K562 (cell line): ENCODE data around the gene MT4. TPM values are rescaled to one million over a fixed set of nuclear protein-coding genes. Genes with fewer than 3 reads are reported as not detected.

Experiments
- ATAC-seq: fragments of 200-7000 bp; cut with Tn5 transposase; 3 replicates; pipeline ENCODE4 v1.9.1; 2020; ENCODE audit warnings: moderate library complexity
- BruUV-seq: library from RNA; stranded (reverse); fragments of 400-500 nt; replicated peaks from 2 replicates; lab custom pipeline; 2021; lab: Mats Ljungman, UMichigan
- CTCF ChIA-PET: fragments of 300-600 bp; formaldehyde crosslinking; extraction: SDS; loops from one replicate; lab custom pipeline; 2021; ENCODE audit warnings: low intra/inter-chr PET ratio; lab: Yijun Ruan, JAX
- POLR2A ChIA-PET: fragments of 300-600, 350-650 bp; sonication (Branson Sonifier 250); formaldehyde crosslinking; extraction: SDS; loops from one replicate; lab custom pipeline; 2021; ENCODE audit warnings: antibody characterized with exemption, inconsistent platforms; lab: Yijun Ruan, JAX
- DNase-seq, 4 experiments: peaks; one replicate each; pipeline versions ENCODE4 v3.0.0 to v3.0.0-alpha.2; 2011 to 2018; ENCODE audit warnings: low spot score in 3 of 4, mixed read lengths in 3 of 4; ENCODE audit errors: extremely low read depth in 1 of 4
- FAIRE-seq: peaks from 2 replicates; lab custom pipeline; 2011; peaks lifted over from hg19 to GRCh38; lab: Jason Lieb, UNC
- H2AFZ ChIP-seq: 2 replicates; pipeline ENCODE4 v1.6.0; 2011; ENCODE audit warnings: low read depth, low read length, control low read depth, inconsistent platforms
- H3K27ac ChIP-seq: fragments of 200-600 bp; 3 replicates; pipeline ENCODE4 v1.8.0; 2011; ENCODE audit warnings: low read depth, mild to moderate bottlenecking, control low read depth, inconsistent platforms, low read length, moderate library complexity, mixed read lengths; ENCODE audit errors: extremely low read depth
- H3K27me3 ChIP-seq, 2 experiments: fragments of 300-600 bp in 1 of 2; 2 replicates in 1 of 2; 3 replicates in 1 of 2; pipeline versions ENCODE4 v1.6.0 to v1.8.0; 2011; ENCODE audit warnings: inconsistent platforms in 2 of 2, low read length in 2 of 2, mild to moderate bottlenecking in 1 of 2, mixed read lengths in 1 of 2, moderate library complexity in 1 of 2; ENCODE audit not compliant: control insufficient read depth in 2 of 2, insufficient read depth in 2 of 2
- H3K36me3 ChIP-seq: fragments of 300-600 bp; 3 replicates; pipeline ENCODE4 v1.8.0; 2011; ENCODE audit warnings: mild to moderate bottlenecking, low read length, inconsistent platforms; ENCODE audit not compliant: control insufficient read depth, insufficient read depth
- H3K4me1 ChIP-seq, 2 experiments: fragments of 200-600 bp in 1 of 2; replicated peaks in 1 of 2; 2 replicates in 1 of 2; 3 replicates in 1 of 2; pipeline versions ENCODE4 v1.5.1 to v1.8.0; 2011; ENCODE audit warnings: inconsistent platforms in 2 of 2, low read length in 2 of 2, mild to moderate bottlenecking in 1 of 2, mixed read lengths in 1 of 2, moderate library complexity in 1 of 2; ENCODE audit not compliant: control insufficient read depth in 2 of 2, insufficient read depth in 2 of 2
- H3K4me2 ChIP-seq: 2 replicates; pipeline ENCODE4 v1.6.1; 2011; ENCODE audit warnings: low read length, control low read depth, inconsistent platforms, mixed read lengths; ENCODE audit not compliant: insufficient read depth
- H3K4me3 ChIP-seq: fragments of 200-600 bp; sonication (generic), shearing (Covaris generic); 2 replicates; pipeline ENCODE4 v1.5.1; 2016; ENCODE audit warnings: control low read depth, inconsistent platforms
- H3K79me2 ChIP-seq: fragments of 200-600 bp; 3 replicates; pipeline ENCODE4 v1.8.0; 2011; ENCODE audit warnings: low read length, inconsistent platforms; ENCODE audit not compliant: control insufficient read depth, insufficient read depth
- H3K9ac ChIP-seq, 2 experiments: 2 replicates each; pipeline versions ENCODE4 v1.6.0 to v1.6.1; 2011; ENCODE audit warnings: low read depth in 2 of 2, low read length in 2 of 2, control low read depth in 1 of 2, inconsistent platforms in 1 of 2, mild to moderate bottlenecking in 1 of 2, mixed read lengths in 1 of 2; ENCODE audit not compliant: insufficient read depth in 1 of 2
- H3K9me1 ChIP-seq: one replicate; pipeline ENCODE4 v1.6.0; 2011; ENCODE audit warnings: inconsistent platforms, mild to moderate bottlenecking, low read length, moderate library complexity; ENCODE audit not compliant: control insufficient read depth, insufficient read depth
- H3K9me3 ChIP-seq: replicated peaks from 2 replicates; pipeline ENCODE4 v1.5.1; 2011; ENCODE audit warnings: low read depth, low read length, inconsistent platforms; ENCODE audit not compliant: control insufficient read depth, insufficient read depth
- H4K20me1 ChIP-seq: replicated peaks from 2 replicates; pipeline ENCODE4 v1.6.1; 2011; ENCODE audit warnings: low read length, inconsistent platforms, mixed read lengths; ENCODE audit not compliant: control insufficient read depth, insufficient read depth
- CBX2 ChIP-seq: fragments of 200-600 bp; sonication (generic); IDR thresholded peaks from one replicate; pipeline ENCODE4 v1.6.1; 2012; ENCODE audit warnings: mild to moderate bottlenecking, low read length, inconsistent platforms; ENCODE audit not compliant: insufficient read depth, poor library complexity, severe bottlenecking
- CC2D1A ChIP-seq: fragments of 450-650 bp; IDR thresholded peaks from 2 replicates; pipeline ENCODE4 v1.6.1; 2017; ENCODE audit warnings: mild to moderate bottlenecking
- CHD1 ChIP-seq: fragments of 200-600 bp; sonication (generic); IDR thresholded peaks from one replicate; pipeline ENCODE4 v1.6.1; 2012; ENCODE audit warnings: mild to moderate bottlenecking, moderate library complexity, low read length, inconsistent platforms
- HDAC8 ChIP-seq: fragments of 450-650 bp; IDR thresholded peaks from 2 replicates; pipeline ENCODE4 v1.6.1; 2016; ENCODE audit warnings: mild to moderate bottlenecking, missing genetic modification characterization, moderate library complexity, missing compliant biosample characterization
- KLF1 ChIP-seq: fragments of 450-650 bp; IDR thresholded peaks from 2 replicates; pipeline ENCODE4 v1.6.1; 2016; ENCODE audit warnings: missing genetic modification characterization, missing compliant biosample characterization
- MEF2A ChIP-seq: IDR thresholded peaks from 2 replicates; pipeline ENCODE4 v1.6.1; 2011; ENCODE audit warnings: low read depth, mild to moderate bottlenecking, low read length, moderate library complexity; ENCODE audit not compliant: control insufficient read depth
- PCBP1 ChIP-seq: fragments of 200-400 bp; formaldehyde crosslinking; IDR thresholded peaks from 2 replicates; pipeline ENCODE4 v1.6.1; 2018; ENCODE audit warnings: mild to moderate bottlenecking, low read depth, low read length; ENCODE audit not compliant: poor library complexity, severe bottlenecking
- SIN3A ChIP-seq, 2 experiments: fragments of 150-350 bp in 1 of 2; IDR thresholded peaks; 2 replicates each; pipeline ENCODE4 v1.6.1; 2011 to 2016; ENCODE audit warnings: borderline replicate concordance in 2 of 2, low read depth in 2 of 2, low read length in 2 of 2, mild to moderate bottlenecking in 2 of 2, moderate library complexity in 2 of 2; ENCODE audit not compliant: control insufficient read depth in 1 of 2
- SMAD1 ChIP-seq: fragments of 150-350 bp; IDR thresholded peaks from 2 replicates; pipeline ENCODE4 v1.6.1; 2014; ENCODE audit warnings: low read length, low read depth; ENCODE audit not compliant: partially characterized antibody
- TFE3 ChIP-seq: fragments of 450-650 bp; formaldehyde crosslinking; IDR thresholded peaks from 2 replicates; pipeline ENCODE4 v1.4.0; 2020; ENCODE audit warnings: mild to moderate bottlenecking, mixed read lengths
- TOE1 ChIP-seq, 2 experiments: fragments of 450-650 bp in 1 of 2; sonication (generic) in 1 of 2; formaldehyde crosslinking in 1 of 2; IDR thresholded peaks; 2 replicates each; pipeline versions ENCODE4 v1.7.1 to v1.8.0; 2016 to 2022; ENCODE audit warnings: borderline replicate concordance in 2 of 2, mild to moderate bottlenecking in 2 of 2, antibody characterized with exemption in 1 of 2, inconsistent platforms in 1 of 2, low read depth in 1 of 2, missing genetic modification reagents in 1 of 2, moderate library complexity in 1 of 2
- ZBTB7A ChIP-seq: IDR thresholded peaks from 2 replicates; pipeline ENCODE4 v1.6.1; 2011; ENCODE audit warnings: low read depth, mild to moderate bottlenecking, low read length, moderate library complexity, borderline replicate concordance; ENCODE audit not compliant: control insufficient read depth
- ZNF174 ChIP-seq: fragments of 250-450 bp; sonication (Bioruptor Pico); IDR thresholded peaks from 2 replicates; pipeline ENCODE4 v1.4.0; 2020; ENCODE audit warnings: mild to moderate bottlenecking
- WGBS: fragments of 100-300 bp; shearing (Covaris generic); methylation state at CpG from one replicate; pipeline ENCODE4 v1.1.6; 2016; ENCODE audit warnings: low coverage, mixed read lengths; ENCODE audit not compliant: insufficient coverage; ENCODE audit errors: missing lambda C conversion rate; 5-methylcytosine and 5-hydroxymethylcytosine counted together
- in situ Hi-C: fragments of 300-500 bp; cut with MboI; formaldehyde crosslinking; loops from 4 replicates; pipeline ENCODE4 v1.15.0; 2018; ENCODE audit warnings: inconsistent platforms, mixed read lengths
- intact Hi-C: fragments of 100-400 bp; cut with micrococcal nuclease; formaldehyde crosslinking; loops from 2 replicates; pipeline ENCODE4 v1.14.2; 2022
- polyA plus RNA-seq, 8 experiments: library from polyadenylated mRNA; depleted of rRNA in 4 of 8; stranded (reverse) in 5 of 8; unstranded in 3 of 8; fragments of >200 nt; fragmentation: Nextera tagmentation in 2 of 8; fragmentation: Illumina TruSeq in 1 of 8; extraction: Ambion mirVana in 2 of 8; extraction: Trizol in 1 of 8; gene quantifications; 2 replicates each; pipeline versions ENCODE4 v1.2.1 to v1.2.3, GENCODE V29; 2011 to 2014; ENCODE audit warnings: inconsistent platforms in 1 of 8, missing spikeins in 1 of 8
- total RNA-seq, 7 experiments: library from RNA; depleted of rRNA in 6 of 7; stranded (reverse); fragments of >200 nt in 6 of 7; fragmentation: Illumina TruSeq in 2 of 7; extraction: Trizol in 2 of 7; gene quantifications; 2 replicates each; pipeline versions ENCODE4 v1.2.1 to v1.2.3, GENCODE V29; 2011 to 2021; ENCODE audit warnings: low replicate concordance in 1 of 7

MT4 gene
- total and polyA plus RNA-seq, 9 of the 15 experiments (the other 6 are each of a cell fraction or from before 2014, with no cell fraction given): not detected

GRCh38 chr16:56604966-56605365 is 40.1 kb downstream of the MT4 start (continued):
- TF ChIP-seq CHD1: no peak
- TF ChIP-seq, all 486 proteins: peak for 0

GRCh38 chr16:56605475-56605874 is 40.6 kb downstream of the MT4 start:
- H3K9ac ChIP-seq: no peak overlapping the region
- H3K27ac ChIP-seq: no peak overlapping the region
- DNase-seq: no peak
- no peak for FAIRE-seq
- H2AFZ ChIP-seq: no peak overlapping the region
- no peak for ATAC-seq
- H3K9me3 ChIP-seq: no peaks in the 10 kb centered on the region
- BruUV-seq: no TSS peak
- no peaks in the 10 kb centered on the region for H3K36me3 ChIP-seq
- TF ChIP-seq TFE3: no peak
- no peak for TF ChIP-seq MEF2A
- TF ChIP-seq CBX2: no peak
- TF ChIP-seq CC2D1A: no peak
- TF ChIP-seq HDAC8 (tag): no peak
- TF ChIP-seq ZBTB7A: no peak
- no peak for TF ChIP-seq SIN3A (IDR thresholded peaks at IDR 0.05; ENCODE audit: borderline replicate concordance in 2 of 2, control insufficient read depth in 1 of 2, low read depth in 2 of 2, low read length in 2 of 2)
- TF ChIP-seq TOE1 (IDR thresholded peaks at IDR 0.05; ENCODE audit: borderline replicate concordance): no peak
- no peak for TF ChIP-seq TOE1 (CRISPR knock-in tag; IDR thresholded peaks at IDR 0.05; ENCODE audit: borderline replicate concordance, low read depth)
- no peak for TF ChIP-seq ZNF174 (CRISPR knock-in tag)
- no peak for TF ChIP-seq KLF1 (tag)
- no peak for TF ChIP-seq SMAD1
- TF ChIP-seq PCBP1: no peak
- TF ChIP-seq, all 486 proteins: peak for 0
- intact Hi-C loops: no loop called here
- Histone ChIP-seq H4K20me1 (no peaks in the 10 kb centered on the region), H3K27me3 (peaks cover 3 to 11% of the 10 kb centered on the region in 2 experiments; a peak in 2 of 5 replicates), H3K4me1 (peaks cover 27 to 28% of the 10 kb centered on the region in 2 experiments), H3K4me3 (no peak overlapping the region), H3K9me1 (no peaks in the 10 kb centered on the region), H3K79me2 (no peaks in the 10 kb centered on the region), H3K4me2 (no peak overlapping the region)
- 57% methylated on average over 1 of the region's 1 CpG for WGBS
- POLR2A ChIA-PET: interaction anchor here (0.6 to 0.7 kb wide), 2 partner anchors 112 to 154 kb away, joined by 3 read pairs; partner anchors contain the start of genes NUDT21 and OGFOD1
- in situ Hi-C loops: no loop called here
- CTCF ChIA-PET: no interaction called here
